ENCODE data around the gene MKRN2. TPM values are rescaled to one million over a fixed set of nuclear protein-coding genes. Genes with fewer than 3 reads are reported as not detected.
A peak's percentile ranks its signal among the peaks of the same experiment; 100 is the strongest.
"Not testable (repeated sequence)": the region's sequence is repeated elsewhere in the genome, so short reads cannot be mapped to it uniquely, and the experiment has no call there.

MKRN2 gene
- total RNA-seq, 1 donor from 2014 or later = 23.4 TPM

GRCh38 chr3:12522721-12523120, 34.2 kb upstream of the MKRN2 start:
- H3K4me1 Mint-ChIP-seq (ENCODE audit: low read depth) = peaks cover 7% of the 10 kb centered on the region
- no peak overlapping the region for H3K27ac Mint-ChIP-seq
- H3K4me3 Mint-ChIP-seq (ENCODE audit: low read depth) = no peak overlapping the region
- TF ChIP-seq, protein P1, sequence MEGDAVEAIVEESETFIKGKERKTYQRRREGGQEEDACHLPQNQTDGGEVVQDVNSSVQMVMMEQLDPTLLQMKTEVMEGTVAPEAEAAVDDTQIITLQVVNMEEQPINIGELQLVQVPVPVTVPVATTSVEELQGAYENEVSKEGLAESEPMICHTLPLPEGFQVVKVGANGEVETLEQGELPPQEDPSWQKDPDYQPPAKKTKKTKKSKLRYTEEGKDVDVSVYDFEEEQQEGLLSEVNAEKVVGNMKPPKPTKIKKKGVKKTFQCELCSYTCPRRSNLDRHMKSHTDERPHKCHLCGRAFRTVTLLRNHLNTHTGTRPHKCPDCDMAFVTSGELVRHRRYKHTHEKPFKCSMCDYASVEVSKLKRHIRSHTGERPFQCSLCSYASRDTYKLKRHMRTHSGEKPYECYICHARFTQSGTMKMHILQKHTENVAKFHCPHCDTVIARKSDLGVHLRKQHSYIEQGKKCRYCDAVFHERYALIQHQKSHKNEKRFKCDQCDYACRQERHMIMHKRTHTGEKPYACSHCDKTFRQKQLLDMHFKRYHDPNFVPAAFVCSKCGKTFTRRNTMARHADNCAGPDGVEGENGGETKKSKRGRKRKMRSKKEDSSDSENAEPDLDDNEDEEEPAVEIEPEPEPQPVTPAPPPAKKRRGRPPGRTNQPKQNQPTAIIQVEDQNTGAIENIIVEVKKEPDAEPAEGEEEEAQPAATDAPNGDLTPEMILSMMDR (IDR thresholded peaks at IDR 0.05; ENCODE audit: unreplicated experiment) = no peak
- no peaks in the 10 kb centered on the region for H3K27me3 Mint-ChIP-seq
- peaks cover 25% of the 10 kb centered on the region for H3K36me3 Mint-ChIP-seq (ENCODE audit: insufficient read depth)
- peaks cover 4% of the 10 kb centered on the region for H3K9me3 Mint-ChIP-seq (ENCODE audit: low read depth)
- DNase-seq (ENCODE audit: low spot score, unreplicated experiment) = no peak

DNA sequence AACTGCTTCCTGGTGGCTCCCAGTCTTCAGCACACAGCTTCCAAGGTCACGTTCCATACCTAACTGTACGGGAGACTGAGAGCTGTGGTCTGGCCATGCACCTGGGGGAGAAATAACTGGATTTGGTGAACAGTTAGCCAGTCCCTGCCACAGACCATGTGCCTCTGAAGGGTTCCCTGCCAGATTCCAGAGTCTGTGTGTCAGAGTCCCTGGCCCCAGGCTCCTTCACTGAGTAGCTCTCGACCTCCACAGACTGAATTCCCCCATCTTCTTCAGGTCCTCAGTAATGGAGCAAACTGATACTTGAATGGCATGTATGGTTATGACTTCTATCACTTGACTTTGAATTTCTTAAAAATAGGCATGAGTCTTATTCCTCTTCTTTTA, 29.1 kb upstream of the MKRN2 start:
- DNase-seq (ENCODE audit: low spot score, unreplicated experiment) = no peak
- H3K4me3 Mint-ChIP-seq (ENCODE audit: low read depth) = no peak overlapping the region
- H3K4me1 Mint-ChIP-seq (ENCODE audit: low read depth) = no peaks in the 10 kb centered on the region
- no peaks in the 10 kb centered on the region for H3K27me3 Mint-ChIP-seq
- H3K36me3 Mint-ChIP-seq (ENCODE audit: insufficient read depth) = peaks cover 28% of the 10 kb centered on the region
- H3K27ac Mint-ChIP-seq = no peak overlapping the region
- no peaks in the 10 kb centered on the region for H3K9me3 Mint-ChIP-seq (ENCODE audit: low read depth)
- TF ChIP-seq, protein P1 (IDR thresholded peaks at IDR 0.05; ENCODE audit: unreplicated experiment) = no peak

GRCh38 chr3:12532182-12532581, 24.7 kb upstream of the MKRN2 start:
- no peak for DNase-seq (ENCODE audit: low spot score, unreplicated experiment)
- peaks cover 19% of the 10 kb centered on the region for H3K36me3 Mint-ChIP-seq (ENCODE audit: insufficient read depth)
- peaks cover 3% of the 10 kb centered on the region for H3K4me1 Mint-ChIP-seq (ENCODE audit: low read depth)
- H3K27me3 Mint-ChIP-seq = no peaks in the 10 kb centered on the region
- H3K27ac Mint-ChIP-seq = no peak overlapping the region
- H3K9me3 Mint-ChIP-seq (ENCODE audit: low read depth) = no peaks in the 10 kb centered on the region
- TF ChIP-seq, protein P1 (IDR thresholded peaks at IDR 0.05; ENCODE audit: unreplicated experiment) = no peak
- no peak overlapping the region for H3K4me3 Mint-ChIP-seq (ENCODE audit: low read depth)

GRCh38 chr3:12536423-12536822, 20.5 kb upstream of the MKRN2 start:
- peaks cover 11% of the 10 kb centered on the region for H3K36me3 Mint-ChIP-seq (ENCODE audit: insufficient read depth)
- H3K4me1 Mint-ChIP-seq (ENCODE audit: low read depth) = peaks cover 3% of the 10 kb centered on the region
- DNase-seq (ENCODE audit: low spot score, unreplicated experiment) = no peak
- no peaks in the 10 kb centered on the region for H3K9me3 Mint-ChIP-seq (ENCODE audit: low read depth)
- peak overlapping the region; percentile 10 for H3K27ac Mint-ChIP-seq
- no peak overlapping the region for H3K4me3 Mint-ChIP-seq (ENCODE audit: low read depth)
- TF ChIP-seq, protein P1 (IDR thresholded peaks at IDR 0.05; ENCODE audit: unreplicated experiment) = no peak
- no peaks in the 10 kb centered on the region for H3K27me3 Mint-ChIP-seq

DNA sequence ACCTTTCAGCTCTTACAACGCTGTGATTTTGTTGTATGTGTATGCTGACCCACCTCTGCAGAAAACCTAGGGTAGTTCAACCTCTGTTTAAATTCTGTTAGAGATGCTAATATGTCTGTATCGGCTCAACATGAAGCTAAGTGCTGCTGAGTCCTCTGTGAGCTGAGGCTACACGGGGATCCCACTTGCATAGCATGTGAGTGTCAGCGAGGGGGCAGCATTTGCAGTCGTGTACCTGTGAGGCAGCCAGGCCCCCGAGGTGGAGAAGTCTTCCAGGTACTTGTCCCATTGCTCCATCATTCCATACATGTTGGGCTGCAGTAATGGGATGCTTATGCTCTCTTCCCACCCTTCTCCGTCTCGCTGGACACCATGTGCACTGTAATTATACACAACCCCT, 15.3 kb upstream of the MKRN2 start:
- peaks cover 4% of the 10 kb centered on the region for H3K36me3 Mint-ChIP-seq (ENCODE audit: insufficient read depth)
- H3K9me3 Mint-ChIP-seq (ENCODE audit: low read depth) = no peaks in the 10 kb centered on the region
- peak overlapping the region; percentile 2 for H3K27ac Mint-ChIP-seq
- no peak overlapping the region for H3K4me3 Mint-ChIP-seq (ENCODE audit: low read depth)
- TF ChIP-seq, protein P1 (IDR thresholded peaks at IDR 0.05; ENCODE audit: unreplicated experiment) = peak; percentile 52
- peaks cover 18% of the 10 kb centered on the region for H3K4me1 Mint-ChIP-seq (ENCODE audit: low read depth)
- no peak for DNase-seq (ENCODE audit: low spot score, unreplicated experiment)
- no peaks in the 10 kb centered on the region for H3K27me3 Mint-ChIP-seq

DNA sequence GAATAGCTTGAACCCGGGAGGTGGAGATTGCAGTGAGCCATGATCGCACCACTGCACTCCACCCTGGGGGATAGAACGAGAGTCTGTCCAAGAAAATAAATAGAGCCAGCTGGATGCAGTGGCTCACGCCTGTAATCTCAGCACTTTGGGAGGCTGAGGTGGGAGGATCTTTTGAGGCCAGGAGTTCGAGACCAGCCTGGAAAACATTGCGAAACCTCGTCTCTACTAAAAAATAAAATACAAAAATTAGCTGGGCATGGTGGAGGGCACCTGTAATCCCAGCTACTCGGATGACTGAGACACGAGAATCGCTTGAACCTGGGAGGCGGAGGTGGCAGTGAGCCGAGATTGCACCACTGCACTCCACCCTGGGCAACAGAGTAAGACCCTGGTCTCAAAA, 13.4 kb upstream of the MKRN2 start:
- H3K9me3 Mint-ChIP-seq (ENCODE audit: low read depth); H3K4me3 Mint-ChIP-seq (ENCODE audit: low read depth); H3K27me3 Mint-ChIP-seq; H3K36me3 Mint-ChIP-seq (ENCODE audit: insufficient read depth); H3K27ac Mint-ChIP-seq; DNase-seq (ENCODE audit: low spot score, unreplicated experiment): not testable (repeated sequence)
- peaks cover 18% of the 10 kb centered on the region for H3K4me1 Mint-ChIP-seq (ENCODE audit: low read depth)

Data from progenitor cell of endocrine pancreas (in vitro differentiated cells).